IMR-90 (cell line): Measurements from ENCODE around the gene LCE4A. TPM values are rescaled to one million over a fixed set of nuclear protein-coding genes. Genes with fewer than 3 reads are reported as not detected.

Experiments
- ATAC-seq: fragments of 200-7000 bp; cut with Tn5 transposase; 2 replicates; pipeline ENCODE4 v1.9.1; 2020; ENCODE audit warnings: low read depth, mild to moderate bottlenecking, moderate library complexity
- BruUV-seq: library from RNA; stranded (reverse); fragments of 400-500 nt; replicated peaks from 2 replicates; lab custom pipeline; 2021; lab: Mats Ljungman, UMichigan
- CTCF ChIA-PET: fragments of 300-600 bp; formaldehyde crosslinking; extraction: SDS; loops from one replicate; lab custom pipeline; 2021; ENCODE audit warnings: antibody characterized with exemption; lab: Yijun Ruan, JAX
- POLR2A ChIA-PET: fragments of 300-600 bp; sonication (Branson Sonifier 250); formaldehyde crosslinking; loops from one replicate; lab custom pipeline; 2022; ENCODE audit warnings: antibody characterized with exemption; ENCODE audit not compliant: unreplicated experiment; lab: Charles Lee
- DNase-seq: peaks from one replicate; pipeline ENCODE4 v3.0.0; 2013
- H2AFZ ChIP-seq: replicated peaks from 2 replicates; pipeline ENCODE3; 2013; ENCODE audit warnings: low read length, mild to moderate bottlenecking; ENCODE audit not compliant: poor library complexity
- H2AK5ac ChIP-seq: 2 replicates; pipeline ENCODE4 v1.6.1; 2013; ENCODE audit warnings: low read depth, low read length, inconsistent platforms
- H2AK9ac ChIP-seq: replicated peaks from 2 replicates; pipeline ENCODE3; 2013; ENCODE audit warnings: mild to moderate bottlenecking, low read depth, low read length, moderate library complexity; ENCODE audit not compliant: poor library complexity
- H2BK120ac ChIP-seq: 2 replicates; pipeline ENCODE4 v1.6.1; 2013; ENCODE audit warnings: low read depth, low read length, inconsistent platforms
- H2BK15ac ChIP-seq: 3 replicates; pipeline ENCODE4 v1.6.1; 2013; ENCODE audit warnings: low read depth, low read length, inconsistent platforms
- H2BK20ac ChIP-seq: 2 replicates; pipeline ENCODE4 v1.6.1; 2013; ENCODE audit warnings: low read depth, mild to moderate bottlenecking, inconsistent platforms, low read length, moderate library complexity
- H2BK5ac ChIP-seq: 2 replicates; pipeline ENCODE4 v1.6.1; 2013; ENCODE audit warnings: mild to moderate bottlenecking, low read depth, low read length, inconsistent platforms; ENCODE audit not compliant: poor library complexity, severe bottlenecking
- H3K14ac ChIP-seq: replicated peaks from 2 replicates; pipeline ENCODE4 v1.6.1; 2013; ENCODE audit warnings: low read depth, low read length, inconsistent platforms
- H3K18ac ChIP-seq: 2 replicates; pipeline ENCODE4 v1.6.1; 2013; ENCODE audit warnings: low read depth, low read length, control low read depth
- H3K23ac ChIP-seq: 2 replicates; pipeline ENCODE4 v1.6.1; 2013; ENCODE audit warnings: low read depth, low read length, inconsistent platforms
- H3K27ac ChIP-seq: 2 replicates; pipeline ENCODE4 v1.5.1; 2013; ENCODE audit warnings: mild to moderate bottlenecking, control low read depth, low read length; ENCODE audit not compliant: insufficient read depth
- H3K27me3 ChIP-seq: 2 replicates; pipeline ENCODE4 v1.6.1; 2013; ENCODE audit warnings: low read length; ENCODE audit not compliant: control insufficient read depth, insufficient read depth
- H3K36me3 ChIP-seq: 2 replicates; pipeline ENCODE4 v1.6.1; 2013; ENCODE audit warnings: low read length, mixed read lengths; ENCODE audit not compliant: control insufficient read depth, insufficient read depth
- H3K4ac ChIP-seq: 2 replicates; pipeline ENCODE4 v1.6.1; 2013; ENCODE audit warnings: low read depth, low read length, inconsistent platforms
- H3K4me1 ChIP-seq: 2 replicates; pipeline ENCODE4 v1.6.1; 2013; ENCODE audit warnings: low read length, mixed read lengths; ENCODE audit not compliant: control insufficient read depth, insufficient read depth
- H3K4me2 ChIP-seq: 2 replicates; pipeline ENCODE4 v1.6.1; 2013; ENCODE audit warnings: low read depth, mild to moderate bottlenecking, control low read depth, low read length, moderate library complexity
- H3K4me3 ChIP-seq: 2 replicates; pipeline ENCODE4 v1.5.1; 2013; ENCODE audit warnings: low read depth, mild to moderate bottlenecking, control low read depth, low read length, moderate library complexity; ENCODE audit not compliant: insufficient read depth
- H3K56ac ChIP-seq: 2 replicates; pipeline ENCODE4 v1.6.1; 2013; ENCODE audit warnings: low read length, inconsistent platforms; ENCODE audit not compliant: insufficient read depth; ENCODE audit errors: extremely low read depth
- H3K79me1 ChIP-seq, 2 experiments: 2 replicates each; pipeline ENCODE4 v1.6.1; 2013; ENCODE audit warnings: low read length in 2 of 2, inconsistent platforms in 1 of 2, low read depth in 1 of 2
- H3K9ac ChIP-seq: 2 replicates; pipeline ENCODE4 v1.6.1; 2013; ENCODE audit warnings: low read depth, low read length, control low read depth
- H3K9me1 ChIP-seq: 2 replicates; pipeline ENCODE4 v1.6.1; 2013; ENCODE audit warnings: low read length, inconsistent platforms; ENCODE audit not compliant: insufficient read depth
- H3K9me3 ChIP-seq: 2 replicates; pipeline ENCODE4 v1.6.1; 2013; ENCODE audit warnings: low read length; ENCODE audit not compliant: control insufficient read depth, insufficient read depth
- H4K20me1 ChIP-seq: 2 replicates; pipeline ENCODE4 v1.6.1; 2013; ENCODE audit warnings: low read length, inconsistent platforms; ENCODE audit not compliant: insufficient read depth
- H4K5ac ChIP-seq: 2 replicates; pipeline ENCODE4 v1.6.1; 2013; ENCODE audit warnings: mild to moderate bottlenecking, low read depth, low read length, control low read depth
- H4K8ac ChIP-seq, 2 experiments: 2 replicates each; pipeline ENCODE4 v1.6.1; 2013; ENCODE audit warnings: low read depth in 2 of 2, low read length in 2 of 2, control low read depth in 1 of 2, inconsistent platforms in 1 of 2
- H4K91ac ChIP-seq: 2 replicates; pipeline ENCODE4 v1.6.1; 2013; ENCODE audit warnings: low read depth, low read length, inconsistent platforms; ENCODE audit not compliant: insufficient read depth
- BHLHE40 ChIP-seq: fragments of 150-350 bp; IDR thresholded peaks from 2 replicates; pipeline ENCODE4 v1.6.1; 2016; ENCODE audit warnings: mild to moderate bottlenecking, low read depth, low read length
- CEBPB ChIP-seq: IDR thresholded peaks from 2 replicates; pipeline ENCODE4 v1.6.1; 2012; ENCODE audit warnings: low read depth, low read length, improper control_type of control experiment
- CHD1 ChIP-seq: IDR thresholded peaks from 2 replicates; pipeline ENCODE4 v1.6.1; 2012; ENCODE audit warnings: low read depth, low read length, improper control_type of control experiment
- MAFK ChIP-seq: IDR thresholded peaks from 2 replicates; pipeline ENCODE4 v1.6.1; 2012; ENCODE audit warnings: low read depth, low read length, improper control_type of control experiment
- MXI1 ChIP-seq: IDR thresholded peaks from 2 replicates; pipeline ENCODE4 v1.6.1; 2012; ENCODE audit warnings: low read depth, mild to moderate bottlenecking, low read length, moderate library complexity, borderline replicate concordance
- POLR2A ChIP-seq: IDR thresholded peaks from 2 replicates; pipeline ENCODE4 v1.6.1; 2012; ENCODE audit warnings: mild to moderate bottlenecking, low read depth, low read length
- RCOR1 ChIP-seq: IDR thresholded peaks from 2 replicates; pipeline ENCODE4 v1.6.1; 2012; ENCODE audit warnings: mild to moderate bottlenecking, low read length, improper control_type of control experiment; ENCODE audit not compliant: insufficient replicate concordance
- SMC3 ChIP-seq: fragments of 150-350 bp; IDR thresholded peaks from 2 replicates; pipeline ENCODE4 v1.6.1; 2016; ENCODE audit warnings: low read depth, mild to moderate bottlenecking, antibody characterized with exemption, low read length, moderate library complexity
- dilution Hi-C: fragments of 300-500 bp; cut with HindIII; formaldehyde crosslinking; loops from one replicate; pipeline ENCODE4 v1.14.3; 2018; ENCODE audit warnings: low sequenced_read_pairs; ENCODE audit not compliant: unreplicated experiment
- in situ Hi-C: fragments of 300-500 bp; cut with MboI; formaldehyde crosslinking; loops from 3 replicates; pipeline ENCODE4 v1.14.3; 2019; ENCODE audit warnings: low sequenced_read_pairs, inconsistent platforms, mixed read lengths
- intact Hi-C: fragments of 100-400 bp; cut with micrococcal nuclease; formaldehyde crosslinking; loops from 2 replicates; pipeline ENCODE4 v1.10.0; 2022
- polyA plus RNA-seq, 3 experiments: library from polyadenylated mRNA; depleted of rRNA; stranded (reverse); fragments of >200 nt; gene quantifications; 2 replicates each; pipeline ENCODE4 v1.2.3, GENCODE V29; 2012; ENCODE audit warnings: low replicate concordance in 1 of 3
- total RNA-seq: library from RNA; depleted of rRNA; stranded (reverse); fragments of >200 nt; gene quantifications from 2 replicates; pipeline ENCODE4 v1.2.3, GENCODE V29; 2012
- TF ChIP-seq, protein P1 (sequence below): fragments of 150-350 bp; IDR thresholded peaks from 2 replicates; pipeline ENCODE4 v1.6.1; 2016; ENCODE audit warnings: low read depth, mild to moderate bottlenecking, low read length, moderate library complexity, borderline replicate concordance

LCE4A gene
- total and polyA plus RNA-seq, 2 of the 4 experiments (the other 2 are of a cell fraction), result not detected

GRCh38 chr1:152718238-152718637 is 10.3 kb downstream of the LCE4A start:
- intact Hi-C loops, result no loop called here
- Histone ChIP-seq H3K9ac (no peak overlapping the region), H2AK5ac (no peak overlapping the region), H2BK120ac (no peak overlapping the region), H2BK20ac (no peak overlapping the region), H3K4ac (no peak overlapping the region), H3K14ac (no peak overlapping the region), H4K91ac (no peak overlapping the region), H3K79me1 (no peaks in the 10 kb centered on the region), H2AK9ac (no peak overlapping the region), H4K8ac (no peak overlapping the region), H3K36me3 (no peaks in the 10 kb centered on the region), H2BK5ac (no peak overlapping the region), H3K18ac (no peak overlapping the region), H3K56ac (no peak overlapping the region), H3K4me2 (no peak overlapping the region), H3K27me3 (no peaks in the 10 kb centered on the region), H3K4me3 (no peak overlapping the region), H3K27ac (no peak overlapping the region), H2AFZ (no peak overlapping the region), H2BK15ac (no peak overlapping the region), H3K9me1 (no peaks in the 10 kb centered on the region), H3K4me1 (no peaks in the 10 kb centered on the region), H3K9me3 (0 out of 2 replicates have a peak, but pooled peaks cover 2% of the 10 kb centered on the region), H4K20me1 (no peaks in the 10 kb centered on the region), H3K23ac (no peak overlapping the region), H4K5ac (no peak overlapping the region)
- ATAC-seq (no peak), DNase-seq (no peak)
- CTCF ChIA-PET, result no interaction called here
- TF ChIP-seq BHLHE40, result no peak
- TF ChIP-seq POLR2A, result no peak
- TF ChIP-seq CEBPB, result no peak
- no peak for TF ChIP-seq MAFK
- no peak for TF ChIP-seq CHD1
- TF ChIP-seq SMC3, result no peak
- TF ChIP-seq RCOR1, result no peak
- TF ChIP-seq, protein P1, sequence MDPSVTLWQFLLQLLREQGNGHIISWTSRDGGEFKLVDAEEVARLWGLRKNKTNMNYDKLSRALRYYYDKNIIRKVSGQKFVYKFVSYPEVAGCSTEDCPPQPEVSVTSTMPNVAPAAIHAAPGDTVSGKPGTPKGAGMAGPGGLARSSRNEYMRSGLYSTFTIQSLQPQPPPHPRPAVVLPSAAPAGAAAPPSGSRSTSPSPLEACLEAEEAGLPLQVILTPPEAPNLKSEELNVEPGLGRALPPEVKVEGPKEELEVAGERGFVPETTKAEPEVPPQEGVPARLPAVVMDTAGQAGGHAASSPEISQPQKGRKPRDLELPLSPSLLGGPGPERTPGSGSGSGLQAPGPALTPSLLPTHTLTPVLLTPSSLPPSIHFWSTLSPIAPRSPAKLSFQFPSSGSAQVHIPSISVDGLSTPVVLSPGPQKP, result no peak
- no peak for TF ChIP-seq MXI1
- in situ Hi-C loops, result no loop called here
- dilution Hi-C loops, result no loop called here
- no TSS peak for BruUV-seq
- POLR2A ChIA-PET, result no interaction called here
